Small intestine (tissue), 7 donors: Measurements from ENCODE around the gene BCL10. TPM values are rescaled to one million over a fixed set of nuclear protein-coding genes. Genes with fewer than 3 reads are reported as not detected.

ENCODE experiments used
- DNase-seq, 2 donors: peaks; one replicate each; pipeline versions ENCODE4 v3.0.0 to v3.0.0-alpha.2; 2013
- FAIRE-seq: peaks from 2 replicates; lab custom pipeline; 2012; peaks lifted over from hg19 to GRCh38; lab: Jason Lieb, UNC
- H3K27ac ChIP-seq, 3 donors: one replicate each; pipeline ENCODE4 v1.5.1; 2013; ENCODE audit warnings: low read length in 2 of 3, mild to moderate bottlenecking in 2 of 3, control low read depth in 1 of 3, inconsistent platforms in 1 of 3, low read depth in 1 of 3, moderate library complexity in 1 of 3
- H3K27me3 ChIP-seq, 3 donors: one replicate each; pipeline ENCODE4 v1.6.1; 2013; ENCODE audit warnings: low read length in 3 of 3, inconsistent platforms in 1 of 3; ENCODE audit not compliant: control insufficient read depth in 3 of 3, insufficient read depth in 3 of 3
- H3K36me3 ChIP-seq, 3 donors: one replicate each; pipeline ENCODE4 v1.6.1; 2013; ENCODE audit warnings: low read length in 3 of 3, inconsistent platforms in 1 of 3, low read depth in 1 of 3, mild to moderate bottlenecking in 1 of 3, moderate library complexity in 1 of 3; ENCODE audit not compliant: control insufficient read depth in 3 of 3, insufficient read depth in 2 of 3
- H3K4me1 ChIP-seq, 3 donors: one replicate each; pipeline ENCODE4 v1.6.1; 2013; ENCODE audit warnings: low read length in 2 of 3, inconsistent platforms in 1 of 3, low read depth in 1 of 3, mild to moderate bottlenecking in 1 of 3, moderate library complexity in 1 of 3; ENCODE audit not compliant: control insufficient read depth in 3 of 3, insufficient read depth in 2 of 3
- H3K4me3 ChIP-seq, 3 donors: one replicate each; pipeline ENCODE4 v1.5.1; 2013; ENCODE audit warnings: low read length in 3 of 3, control low read depth in 1 of 3, inconsistent platforms in 1 of 3, low read depth in 1 of 3, mild to moderate bottlenecking in 1 of 3, moderate library complexity in 1 of 3
- H3K9me3 ChIP-seq, 2 donors: one replicate each; pipeline ENCODE4 v1.6.1; 2013; ENCODE audit warnings: low read depth in 1 of 2, low read length in 1 of 2; ENCODE audit not compliant: control insufficient read depth in 2 of 2, insufficient read depth in 1 of 2
- WGBS, 3 donors: extraction: QIAGEN DNeasy Blood & Tissue Kit; methylation state at CpG; one replicate each; pipeline ENCODE4 v1.1.7; 2013; 5-methylcytosine and 5-hydroxymethylcytosine counted together
- polyA plus RNA-seq, 4 donors: library from polyadenylated mRNA; stranded (reverse) in 3 of 4; unstranded in 1 of 4; fragments of 200-250 nt in 3 of 4; fragments of 120-200 nt in 1 of 4; gene quantifications; one replicate each; pipeline versions ENCODE4 v1.2.1 to v1.2.3, GENCODE V29; 2013
- donor health status: healthy with polysubstance abuse.
- donor health status: control.
- donor health status: control.
- donor health status: Bipolar disorder and iron deficiency.
- donor health status: healthy.

Gene BCL10
- polyA plus RNA-seq, 4 donors = 16.3 to 31.2 (median 17.8) TPM

DNA sequence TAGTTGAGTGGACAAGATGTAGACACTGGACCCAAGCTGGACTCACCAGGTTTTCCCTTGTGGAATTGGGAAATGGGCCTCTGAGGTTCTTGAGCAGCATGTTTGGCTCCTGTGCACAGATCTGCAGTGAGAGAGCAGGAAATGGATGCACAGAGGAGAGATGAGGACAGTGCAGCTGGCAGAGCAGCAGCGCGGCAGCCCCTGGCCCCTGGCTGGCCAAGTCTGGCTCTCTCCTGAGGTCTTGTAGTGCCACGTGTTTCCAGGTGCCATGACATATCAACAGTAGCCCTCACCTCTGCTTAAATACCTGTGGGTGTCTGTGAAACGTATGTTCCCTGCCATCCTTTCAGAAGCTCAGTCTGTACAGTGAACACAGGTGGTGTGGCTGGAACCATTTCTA, 19.2 kb upstream of the BCL10 start:
- no peaks in the 10 kb centered on the region for H3K36me3 ChIP-seq
- DNase-seq (no peak), FAIRE-seq (no peak)
- WGBS, 3 donors = 81 to 93% (median 88%) methylated on average over 4 of the region's 4 CpGs
- peaks cover 2 to 20% (median 6%) of the 10 kb centered on the region in 3 donors for H3K4me1 ChIP-seq
- H3K4me3 ChIP-seq = no peak overlapping the region
- H3K9me3 ChIP-seq = no peaks in the 10 kb centered on the region
- no peak overlapping the region for H3K27ac ChIP-seq
- H3K27me3 ChIP-seq = no peaks in the 10 kb centered on the region

DNA sequence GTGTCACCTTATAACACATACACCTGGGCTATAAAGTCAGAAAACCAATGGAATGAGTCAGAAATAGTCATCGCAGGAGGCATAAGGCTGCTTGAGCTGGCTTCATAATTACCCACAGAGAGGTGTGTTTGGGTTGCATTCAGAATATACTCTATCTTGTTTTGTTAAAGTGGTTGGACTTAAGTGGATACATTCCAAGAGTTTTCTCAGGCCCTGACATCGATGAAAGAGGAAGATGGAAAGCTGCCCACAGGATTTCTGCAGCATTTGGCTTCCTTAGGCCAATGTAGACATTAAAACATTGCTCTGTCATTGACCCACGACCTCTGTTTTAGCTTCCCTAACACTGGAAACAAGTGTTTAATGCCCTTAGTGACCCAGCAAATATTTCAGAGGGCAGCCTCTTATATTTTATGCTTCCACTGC, 18.6 kb upstream of the BCL10 start:
- Histone ChIP-seq H3K27ac (no peak overlapping the region), H3K4me3 (no peak overlapping the region), H3K27me3 (no peaks in the 10 kb centered on the region), H3K9me3 (no peaks in the 10 kb centered on the region), H3K36me3 (no peaks in the 10 kb centered on the region), H3K4me1 (peaks cover 2 to 17% (median 6%) of the 10 kb centered on the region in 3 donors)
- DNase-seq (no peak), FAIRE-seq (no peak)
- 51 to 60% (median 57%) methylated on average over 3 of the region's 3 CpGs for WGBS, 3 donors

GRCh38 chr1:85290826-85291225, 14.4 kb upstream of the BCL10 start:
- H3K9me3 ChIP-seq = no peaks in the 10 kb centered on the region
- H3K4me1 ChIP-seq = peaks cover 0 to 2% (median 0%) of the 10 kb centered on the region in 3 donors
- no peak overlapping the region for H3K27ac ChIP-seq
- no peak overlapping the region for H3K4me3 ChIP-seq
- WGBS, 3 donors = 97 to 100% (median 97%) methylated on average over 2 of the region's 2 CpGs
- DNase-seq (no peak), FAIRE-seq (no peak)
- no peaks in the 10 kb centered on the region for H3K27me3 ChIP-seq
- H3K36me3 ChIP-seq = no peaks in the 10 kb centered on the region

GRCh38 chr1:85289848-85290335, 13.5 kb upstream of the BCL10 start:
- 82 to 94% (median 91%) methylated on average over 4 of the region's 4 CpGs for WGBS, 3 donors
- DNase-seq = no peak
- Histone ChIP-seq H3K36me3 (no peaks in the 10 kb centered on the region), H3K27me3 (no peaks in the 10 kb centered on the region), H3K9me3 (no peaks in the 10 kb centered on the region), H3K4me1 (no peaks in the 10 kb centered on the region), H3K4me3 (no peak overlapping the region), H3K27ac (no peak overlapping the region)
- FAIRE-seq = no peak

DNA sequence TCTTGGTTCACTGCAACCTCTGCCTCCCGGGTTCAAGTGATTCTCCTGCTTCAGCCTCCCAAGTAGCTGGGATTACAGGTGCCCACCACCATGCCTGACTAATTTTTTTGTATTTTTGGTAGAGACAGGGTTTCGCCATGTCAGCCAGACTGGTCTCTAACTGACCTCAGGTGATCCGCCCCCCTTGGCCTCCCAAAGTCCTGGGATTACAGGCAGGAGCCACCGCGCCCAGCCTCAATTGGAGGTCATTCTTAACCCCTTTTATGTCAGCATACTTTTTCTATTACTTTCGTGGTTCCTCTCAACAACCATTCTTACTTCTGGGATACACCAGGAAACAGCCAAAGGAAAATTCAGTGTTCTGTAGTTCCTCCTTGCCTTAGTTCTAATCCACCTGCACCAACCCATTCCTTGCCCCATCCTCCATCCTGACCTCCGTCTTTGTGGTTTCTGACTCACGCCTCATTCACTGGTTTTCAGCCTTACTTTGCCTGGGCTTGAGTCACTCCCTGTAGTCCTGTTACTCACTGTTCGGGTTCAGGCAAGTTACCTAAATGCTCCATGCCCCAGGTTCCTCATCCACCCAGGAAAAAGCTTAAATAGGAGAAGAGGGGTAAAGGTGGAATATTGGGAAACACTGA, 12.9 kb upstream of the BCL10 start:
- Histone ChIP-seq H3K27ac (no peak overlapping the region), H3K4me3 (no peak overlapping the region), H3K9me3 (no peaks in the 10 kb centered on the region), H3K4me1 (no peaks in the 10 kb centered on the region), H3K27me3 (no peaks in the 10 kb centered on the region), H3K36me3 (no peaks in the 10 kb centered on the region)
- FAIRE-seq = no peak
- WGBS, 3 donors = 85 to 86% (median 85%) methylated on average over 9 of the region's 9 CpGs
- peak in 1 of 2 donors; percentile 13 for DNase-seq

GRCh38 chr1:85284202-85284601, 7.8 kb upstream of the BCL10 start:
- no peaks in the 10 kb centered on the region for H3K36me3 ChIP-seq
- 93 to 96% (median 93%) methylated on average over 2 of the region's 2 CpGs for WGBS, 3 donors
- no peak for FAIRE-seq

DNA sequence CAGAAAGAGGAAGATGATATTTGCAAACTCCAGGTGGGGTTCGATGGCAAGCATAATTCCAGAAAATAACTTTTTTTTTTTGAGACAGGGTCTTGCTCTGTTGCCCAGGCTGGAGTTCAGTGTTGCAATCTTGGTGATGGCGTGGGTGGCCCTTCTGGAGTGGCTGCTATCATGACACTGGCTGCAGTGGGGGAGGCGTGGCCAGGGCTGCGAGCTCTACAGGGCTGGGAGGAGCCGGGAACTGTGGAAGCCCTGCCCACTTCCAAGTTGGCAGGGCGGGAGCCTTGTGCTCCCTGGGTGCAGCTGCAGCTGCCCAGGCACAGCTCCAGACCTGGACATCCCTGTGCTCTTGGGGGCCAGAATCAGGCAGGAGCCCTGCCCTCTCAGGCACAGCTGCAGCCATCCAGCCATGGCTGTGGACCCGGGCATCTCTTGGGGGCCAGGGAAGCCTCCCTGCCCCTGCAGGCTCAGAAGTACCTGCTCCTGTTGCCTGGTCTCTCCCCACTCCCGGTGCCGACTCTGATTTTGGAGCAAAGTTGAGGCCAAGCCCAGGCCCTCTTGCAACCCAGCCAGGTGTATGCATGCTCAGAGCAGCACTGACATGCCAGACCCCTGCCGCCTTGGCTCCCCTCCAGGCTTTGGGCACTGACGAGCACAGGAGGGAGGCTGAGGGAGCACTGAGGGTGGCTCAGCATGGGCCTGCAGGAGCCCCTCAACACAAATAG, 7.2 kb upstream of the BCL10 start:
- no peaks in the 10 kb centered on the region for H3K9me3 ChIP-seq
- H3K27ac ChIP-seq = no peak overlapping the region
- no peaks in the 10 kb centered on the region for H3K36me3 ChIP-seq
- H3K4me3 ChIP-seq = no peak overlapping the region
- WGBS, 3 donors = 35 to 74% (median 53%) methylated on average over 11 of the region's 11 CpGs
- FAIRE-seq = no peak
- H3K4me1 ChIP-seq = peaks cover 0 to 6% (median 2%) of the 10 kb centered on the region in 3 donors
- no peaks in the 10 kb centered on the region for H3K27me3 ChIP-seq
- peak; percentile 34 to 81 for DNase-seq

More at GRCh38 chr1:85284202-85284601, 7.8 kb upstream of the BCL10 start:
- DNase-seq = no peak
- Histone ChIP-seq H3K4me3 (no peak overlapping the region), H3K27me3 (no peaks in the 10 kb centered on the region), H3K4me1 (peaks cover 0 to 3% (median 2%) of the 10 kb centered on the region in 3 donors), H3K27ac (no peak overlapping the region), H3K9me3 (no peaks in the 10 kb centered on the region)

DNA sequence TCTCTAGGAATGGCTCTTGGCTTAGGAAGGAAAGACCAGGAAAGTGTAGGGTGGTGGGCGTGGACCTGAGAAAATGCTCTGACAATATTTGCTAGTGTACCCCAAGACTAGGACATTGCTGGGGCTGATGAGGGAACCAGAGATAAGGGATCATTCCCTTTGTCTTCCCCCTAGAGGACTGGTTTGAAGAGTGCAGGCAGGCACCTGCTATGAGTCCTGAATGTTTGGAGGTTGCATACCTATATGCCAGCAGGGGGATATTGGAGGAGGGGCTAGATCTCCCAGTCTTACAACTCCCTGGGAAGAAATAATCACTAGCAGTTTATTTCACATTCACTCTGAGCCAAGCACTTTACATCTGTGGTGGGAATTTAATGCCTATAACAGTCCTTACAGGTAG, 6.0 kb upstream of the BCL10 start:
- Histone ChIP-seq H3K4me3 (no peak overlapping the region), H3K27ac (no peak overlapping the region), H3K27me3 (no peaks in the 10 kb centered on the region), H3K36me3 (no peaks in the 10 kb centered on the region), H3K9me3 (no peaks in the 10 kb centered on the region), H3K4me1 (peaks cover 0 to 7% (median 2%) of the 10 kb centered on the region in 3 donors)
- FAIRE-seq (no peak), DNase-seq (no peak)
- WGBS, 3 donors = 85 to 88% (median 86%) methylated on average over 1 of the region's 1 CpG
